B cell (primary cell): ENCODE results near the gene ZNF883.

Experiments
- EZH2 ChIP-seq: IDR thresholded peaks from 2 replicates; pipeline ENCODE4 v1.6.1; 2012; ENCODE audit warnings: borderline replicate concordance, low read depth, mild to moderate bottlenecking, moderate library complexity, low read length; ENCODE audit not compliant: insufficient read depth, poor library complexity, severe bottlenecking
- TF ChIP-seq, protein P1 (sequence below): fragments of 200-600 bp; IDR thresholded peaks from one replicate; pipeline ENCODE4 v1.8.0; 2022; ENCODE audit warnings: antibody characterized with exemption, mild to moderate bottlenecking

DNA sequence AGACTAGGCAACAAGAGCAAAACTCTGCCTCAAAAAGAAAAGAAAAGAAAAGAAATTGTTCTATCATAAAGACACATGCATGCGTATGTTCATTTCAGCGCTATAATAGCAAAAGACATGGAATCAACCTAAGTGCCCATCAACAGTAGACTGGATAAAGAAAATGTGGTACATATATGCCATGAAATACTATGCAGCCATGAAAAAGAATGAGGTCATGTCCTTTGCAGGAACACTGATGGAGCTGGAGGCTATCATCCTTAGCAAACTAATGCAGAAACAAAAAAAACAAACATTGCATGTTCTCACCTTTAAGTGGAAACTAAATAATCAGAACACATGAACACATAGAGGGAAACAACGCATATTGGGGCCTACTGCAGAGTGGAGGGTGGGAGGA, 6.3 kb upstream of the ZNF883 start:
- TF ChIP-seq, protein P1, sequence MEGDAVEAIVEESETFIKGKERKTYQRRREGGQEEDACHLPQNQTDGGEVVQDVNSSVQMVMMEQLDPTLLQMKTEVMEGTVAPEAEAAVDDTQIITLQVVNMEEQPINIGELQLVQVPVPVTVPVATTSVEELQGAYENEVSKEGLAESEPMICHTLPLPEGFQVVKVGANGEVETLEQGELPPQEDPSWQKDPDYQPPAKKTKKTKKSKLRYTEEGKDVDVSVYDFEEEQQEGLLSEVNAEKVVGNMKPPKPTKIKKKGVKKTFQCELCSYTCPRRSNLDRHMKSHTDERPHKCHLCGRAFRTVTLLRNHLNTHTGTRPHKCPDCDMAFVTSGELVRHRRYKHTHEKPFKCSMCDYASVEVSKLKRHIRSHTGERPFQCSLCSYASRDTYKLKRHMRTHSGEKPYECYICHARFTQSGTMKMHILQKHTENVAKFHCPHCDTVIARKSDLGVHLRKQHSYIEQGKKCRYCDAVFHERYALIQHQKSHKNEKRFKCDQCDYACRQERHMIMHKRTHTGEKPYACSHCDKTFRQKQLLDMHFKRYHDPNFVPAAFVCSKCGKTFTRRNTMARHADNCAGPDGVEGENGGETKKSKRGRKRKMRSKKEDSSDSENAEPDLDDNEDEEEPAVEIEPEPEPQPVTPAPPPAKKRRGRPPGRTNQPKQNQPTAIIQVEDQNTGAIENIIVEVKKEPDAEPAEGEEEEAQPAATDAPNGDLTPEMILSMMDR: no peak
- no peak for TF ChIP-seq EZH2
